ENCODE data around the gene GLRX.

- no peak for TF ChIP-seq POLR2A (IDR thresholded peaks at IDR 0.05)
- TF ChIP-seq EP300 (IDR thresholded peaks at IDR 0.05): no peak
These were observed 31.0 kb upstream of the GLRX start for GRCh38 chr5:95853490-95853889.
